OCI-LY3 (cell line): ENCODE data around the gene BEAN1.

ENCODE experiments used
- H2AFZ ChIP-seq: fragments of 200-600, 300-600 bp; shearing (Covaris generic); 2 replicates; pipeline ENCODE4 v1.6.0; 2014; ENCODE audit warnings: antibody characterized with exemption, low read depth, low read length
- H3K27ac ChIP-seq: fragments of 200-600, 300-600 bp; sonication (generic); 2 replicates; pipeline ENCODE4 v1.5.1; 2014; ENCODE audit warnings: mild to moderate bottlenecking, low read length, moderate library complexity, mixed read lengths
- H3K27me3 ChIP-seq: fragments of 200-600, 300-600 bp; sonication (generic); 2 replicates; pipeline ENCODE4 v1.6.1; 2014; ENCODE audit warnings: low read depth, low read length, mixed read lengths
- H3K36me3 ChIP-seq: fragments of 200-600, 300-600 bp; sonication (generic); replicated peaks from 2 replicates; pipeline ENCODE3; 2014; ENCODE audit warnings: low read depth, low read length, mixed read lengths
- H3K4me1 ChIP-seq: fragments of 300-600, 200-600 bp; sonication (generic); 2 replicates; pipeline ENCODE4 v1.6.1; 2014; ENCODE audit warnings: low read length, mixed read lengths
- H3K4me2 ChIP-seq: fragments of 200-600, 300-600 bp; sonication (generic); 2 replicates; pipeline ENCODE4 v1.6.1; 2014; ENCODE audit warnings: low read length, mixed read lengths
- H3K4me3 ChIP-seq: fragments of 300-600, 200-600 bp; sonication (generic); 2 replicates; pipeline ENCODE4 v1.5.1; 2014; ENCODE audit warnings: antibody characterized with exemption, mild to moderate bottlenecking, low read length, moderate library complexity
- H3K79me2 ChIP-seq: fragments of 300-600, 200-600 bp; shearing (Covaris generic); 2 replicates; pipeline ENCODE4 v1.6.1; 2014; ENCODE audit warnings: mild to moderate bottlenecking, low read length, mixed read lengths
- H3K9ac ChIP-seq: fragments of 300-600, 200-600 bp; shearing (Covaris generic); 2 replicates; pipeline ENCODE4 v1.6.0; 2014; ENCODE audit warnings: mild to moderate bottlenecking, low read length, moderate library complexity
- H3K9me3 ChIP-seq: fragments of 200-600, 300-600 bp; shearing (Covaris generic); 2 replicates; pipeline ENCODE4 v1.6.1; 2014; ENCODE audit warnings: low read length, mixed read lengths; ENCODE audit not compliant: insufficient read depth
- H4K20me1 ChIP-seq: fragments of 200-600, 300-600 bp; sonication (generic); 2 replicates; pipeline ENCODE4 v1.6.1; 2016; ENCODE audit warnings: low read length, mixed read lengths; ENCODE audit not compliant: insufficient read depth
- CTCF ChIP-seq: fragments of 200-600, 300-600 bp; sonication (generic); IDR thresholded peaks from 2 replicates; pipeline ENCODE4 v1.5.1; 2014; ENCODE audit warnings: antibody characterized with exemption, low read length, low read depth
- EZH2phosphoT487 ChIP-seq: fragments of 200-600 bp; shearing (Covaris generic); IDR thresholded peaks from 2 replicates; pipeline ENCODE4 v1.6.1; 2018; ENCODE audit warnings: antibody characterized with exemption, mixed run types, low read depth

Gene BEAN1

GRCh38 chr16:66387817-66388332, 39.2 kb upstream of the BEAN1 start:
- peaks cover 2% of the 10 kb centered on the region for H3K27me3 ChIP-seq
- no peak overlapping the region for H3K27ac ChIP-seq
- H2AFZ ChIP-seq: no peak overlapping the region
- H3K9me3 ChIP-seq: no peaks in the 10 kb centered on the region
- no peak overlapping the region for H3K9ac ChIP-seq
- H3K4me1 ChIP-seq: no peaks in the 10 kb centered on the region
- no peaks in the 10 kb centered on the region for H3K36me3 ChIP-seq
- no peak overlapping the region for H3K4me2 ChIP-seq
- H3K4me3 ChIP-seq: no peak overlapping the region
- H3K79me2 ChIP-seq: no peaks in the 10 kb centered on the region
- TF ChIP-seq CTCF (no peak), EZH2phosphoT487 (no peak)
- no peaks in the 10 kb centered on the region for H4K20me1 ChIP-seq

- Histone ChIP-seq H3K4me3 (no peak overlapping the region), H3K4me1 (no peaks in the 10 kb centered on the region), H3K36me3 (no peaks in the 10 kb centered on the region), H3K27me3 (no peaks in the 10 kb centered on the region; the same call in none of the 2 replicates), H4K20me1 (no peaks in the 10 kb centered on the region), H3K4me2 (no peak overlapping the region), H2AFZ (no peak overlapping the region), H3K27ac (no peak overlapping the region), H3K9me3 (no peaks in the 10 kb centered on the region), H3K9ac (no peak overlapping the region), H3K79me2 (no peaks in the 10 kb centered on the region)
- TF ChIP-seq CTCF (no peak), EZH2phosphoT487 (no peak)
These were observed 38.5 kb upstream of the BEAN1 start for GRCh38 chr16:66388350-66389139.

GRCh38 chr16:66389256-66390176, 37.6 kb upstream of the BEAN1 start:
- no peak overlapping the region for H3K9ac ChIP-seq
- TF ChIP-seq CTCF (no peak), EZH2phosphoT487 (no peak)

More at GRCh38 chr16:66389256-66390176, 37.6 kb upstream of the BEAN1 start:
- H3K79me2 ChIP-seq: no peaks in the 10 kb centered on the region
- no peak overlapping the region for H3K4me3 ChIP-seq
- H3K4me2 ChIP-seq: no peak overlapping the region
- no peak overlapping the region for H3K27ac ChIP-seq
- H3K4me1 ChIP-seq: no peaks in the 10 kb centered on the region
- H3K36me3 ChIP-seq: no peaks in the 10 kb centered on the region
- H2AFZ ChIP-seq: no peak overlapping the region
- no peaks in the 10 kb centered on the region; the same call in none of the 2 replicates for H3K27me3 ChIP-seq
- no peaks in the 10 kb centered on the region for H3K9me3 ChIP-seq
- no peaks in the 10 kb centered on the region for H4K20me1 ChIP-seq
